Lung microvascular endothelial cell (primary cell): Measurements from ENCODE around the gene C2orf74. TPM values are rescaled to one million over a fixed set of nuclear protein-coding genes. Genes with fewer than 3 reads are reported as not detected.

Source experiments
- DNase-seq, 2 donors: peaks; one replicate each; pipeline versions ENCODE4 v3.0.0 to v3.0.0-alpha.2; 2010; ENCODE audit warnings: low read depth in 2 of 2
- total RNA-seq: library from RNA; depleted of rRNA; stranded (reverse); fragments of >200 nt; gene quantifications from 2 replicates; pipeline ENCODE4 v1.2.1, GENCODE V29; 2014

The C2orf74 gene
- total RNA-seq, 1 donor from 2014 or later: 12.3 TPM

GRCh38 chr2:61214171-61214570 is 52.2 kb downstream of the C2orf74 start:
- no peak for DNase-seq

Other genes starting within 250 kb of the C2orf74 start
- gene PEX13, start 144.5 kb upstream of the C2orf74 start, total RNA-seq: 27.2 and 41.9 TPM in 2 replicates
- 6.3 and 6.7 TPM in 2 replicates for gene PUS10, start 143.9 kb upstream of the C2orf74 start, total RNA-seq
- gene SANBR, start 96.3 kb upstream of the C2orf74 start, total RNA-seq: 7.8 and 15.1 TPM in 2 replicates